ENCODE measurements around the gene GMPR.

GRCh38 chr6:16227605-16228004 lies 10.8 kb upstream of the GMPR start:
- TF ChIP-seq CTCF (IDR thresholded peaks at IDR 0.05) (no peak), POLR2A (IDR thresholded peaks at IDR 0.05) (no peak)

All from adrenal gland (tissue), 5 donors.